Adrenal gland (tissue), 12 donors: Measurements from ENCODE around the gene PCGF2. TPM values are rescaled to one million over a fixed set of nuclear protein-coding genes. Genes with fewer than 3 reads are reported as not detected.

Experiments used
- DNase-seq, 7 donors: peaks; one replicate each; pipeline ENCODE4 v3.0.0-alpha.2; 2019 to 2020
- H3K27ac ChIP-seq, 5 donors: fragments of 200-600 bp; sonication (generic) in 4 of 5; 1 replicate in 3 of 5; 2 replicates in 2 of 5; pipeline versions ENCODE4 v1.5.1 to v1.8.0; 2016 to 2020; ENCODE audit warnings: mild to moderate bottlenecking in 1 of 5
- H3K27me3 ChIP-seq: fragments of 200-600 bp; 2 replicates; pipeline ENCODE4 v1.8.0; 2021
- H3K36me3 ChIP-seq, 2 donors: fragments of 200-600 bp; replicated peaks in 1 of 2; 1 replicate in 1 of 2; 2 replicates in 1 of 2; pipeline versions ENCODE4 v1.5.1 to v1.8.0; 2018 to 2022
- H3K4me1 ChIP-seq, 2 donors: fragments of 200-600 bp; replicated peaks in 1 of 2; 1 replicate in 1 of 2; 2 replicates in 1 of 2; pipeline versions ENCODE4 v1.5.1 to v1.8.0; 2018 to 2021
- H3K4me3 ChIP-seq, 4 donors: fragments of 200-600 bp; sonication (generic) in 3 of 4; one replicate each; pipeline ENCODE4 v1.5.1; 2016 to 2018
- H3K9me3 ChIP-seq, 3 donors: fragments of 200-600 bp; sonication (generic) in 1 of 3; replicated peaks in 1 of 3; 1 replicate in 2 of 3; 2 replicates in 1 of 3; pipeline versions ENCODE4 v1.5.1 to v1.8.0; 2016 to 2021
- CTCF ChIP-seq, 6 experiments: fragments of 450-650 bp in 4 of 6; fragments of 200-600 bp in 2 of 6; sonication (generic) in 1 of 6; IDR thresholded peaks; 1 replicate in 5 of 6; 2 replicates in 1 of 6; pipeline versions ENCODE4 v1.5.1 to v1.8.0; 2016 to 2021; ENCODE audit warnings: antibody characterized with exemption in 6 of 6, mild to moderate bottlenecking in 2 of 6, moderate library complexity in 1 of 6
- POLR2A ChIP-seq, 2 donors: fragments of 450-650 bp; IDR thresholded peaks; one replicate each; pipeline ENCODE4 v1.6.1; 2017; ENCODE audit warnings: antibody characterized with exemption in 2 of 2, mild to moderate bottlenecking in 2 of 2, moderate library complexity in 1 of 2
- WGBS, 4 donors: extraction: QIAGEN DNeasy Blood & Tissue Kit in 2 of 4; methylation state at CpG; one replicate each; pipeline versions ENCODE4 v1.1.5 to v1.1.7; 2013 to 2017; 5-methylcytosine and 5-hydroxymethylcytosine counted together
- intact Hi-C, 2 donors: fragments of 100-400 bp; cut with DNase I; formaldehyde crosslinking; loops; one replicate each; pipeline versions ENCODE4 v1.14.1 to v1.15.0; 2022 to 2023
- polyA plus RNA-seq, 3 donors: library from polyadenylated mRNA; stranded (reverse); fragments of 200-250 nt in 2 of 3; fragments of 350-450 nt in 1 of 3; fragmentation: Illumina TruSeq in 1 of 3; extraction: RNeasy Lipid Tissue Mini Kit (QIAGEN cat#74804) in 1 of 3; gene quantifications; one replicate each; pipeline ENCODE4 v1.2.3, GENCODE V29; 2013 to 2014
- total RNA-seq, 9 donors: library from RNA; depleted of rRNA in 4 of 9; stranded (reverse); fragments of >200 nt in 4 of 9; fragments of 120-200 nt in 1 of 9; fragmentation: NEBNext Ultra II Directional in 1 of 9; extraction: Animal tissue kit (Norgen Biotek cat#: 25700) in 1 of 9; gene quantifications; one replicate each; pipeline versions ENCODE4 v1.1.0 to v1.2.4, GENCODE V29; 2013 to 2023
- donor health status: healthy with polysubstance abuse.
- donor health status: Bipolar disorder and iron deficiency.
- donor health status: DM: yes; HTN: yes; CAD: no.
- donor health status: DM: no; HTN: no; CAD: no.
- donor health status: DM: no; HTN: no; CAD: no.
- donor health status: DM: yes; HTN: yes; CAD: no.

PCGF2 gene
- total and polyA plus RNA-seq, 12 donors = 7.4 to 233 (median 38.9) TPM

- no peak overlapping the region for H3K4me3 ChIP-seq
- intact Hi-C loops = no loop called here
- TF ChIP-seq POLR2A (IDR thresholded peaks at IDR 0.05) (no peak), CTCF (IDR thresholded peaks at IDR 0.05) (no peak)
- H3K9me3 ChIP-seq = no peaks in the 10 kb centered on the region
- peaks cover 0 to 53% of the 10 kb centered on the region in 2 donors for H3K36me3 ChIP-seq
- no peak for DNase-seq
- peaks cover 8 to 29% of the 10 kb centered on the region in 2 donors for H3K4me1 ChIP-seq
- no peaks in the 10 kb centered on the region for H3K27me3 ChIP-seq
- WGBS, 4 donors = 74 to 84% (median 81%) methylated on average over 16 to 21 of the region's 21 CpGs
- no peak overlapping the region for H3K27ac ChIP-seq
Observed at GRCh38 chr17:38707678-38708351, 40.3 kb downstream of the PCGF2 start.

DNA sequence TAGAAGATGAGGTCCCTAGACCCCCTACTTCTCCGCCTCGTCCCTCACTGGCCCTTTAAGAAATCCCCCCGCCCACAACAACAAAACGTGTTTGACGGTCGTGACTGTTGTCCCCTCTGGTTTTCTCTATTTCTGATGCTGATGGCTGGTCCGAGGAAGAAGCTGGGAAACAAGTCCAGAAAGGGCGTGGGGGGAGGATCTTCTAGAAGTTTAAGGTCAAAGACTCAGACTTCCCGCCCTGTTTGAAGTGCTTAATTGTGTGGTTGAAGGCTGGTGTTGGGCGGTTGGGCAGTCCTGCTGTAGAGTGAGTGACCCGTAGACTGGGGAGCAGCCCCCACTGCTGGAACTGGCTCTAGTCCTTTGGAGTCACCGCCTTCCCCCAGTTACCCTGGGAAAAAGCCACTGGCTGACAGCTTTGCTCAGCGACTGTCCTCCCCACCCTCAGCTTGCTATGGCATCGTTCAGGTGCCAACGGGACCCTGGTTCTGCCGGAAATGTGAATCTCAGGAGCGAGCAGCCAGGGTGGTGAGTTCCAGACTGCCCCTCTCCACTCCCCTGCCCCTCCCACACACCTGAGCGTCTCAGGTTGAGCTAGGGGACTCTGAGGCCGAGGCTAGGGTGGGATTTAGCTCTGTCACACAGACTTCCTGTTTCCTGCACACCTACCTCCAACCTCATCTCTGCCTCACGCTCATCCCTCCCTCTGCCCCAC lies 41.5 kb downstream of the PCGF2 start:
- peak overlapping the region in 3 of 4 donors; percentile 40 to 95 (median 52) for H3K4me3 ChIP-seq
- no peaks in the 10 kb centered on the region for H3K27me3 ChIP-seq
- peaks cover 10 to 31% of the 10 kb centered on the region in 2 donors for H3K4me1 ChIP-seq
- peak in 6 of 7 donors; percentile 51 to 72 (median 63) for DNase-seq
- intact Hi-C loops = no loop called here
- no peak for TF ChIP-seq CTCF (IDR thresholded peaks at IDR 0.05)
- TF ChIP-seq POLR2A (IDR thresholded peaks at IDR 0.05) = peak in 1 of 2 donors; percentile 14
- peaks cover 0 to 41% of the 10 kb centered on the region in 2 donors for H3K36me3 ChIP-seq
- WGBS, 4 donors = 11 to 12% (median 11%) methylated on average over 12 to 20 of the region's 20 CpGs
- H3K27ac ChIP-seq = peak overlapping the region; percentile 11 to 99 (median 98)
- no peaks in the 10 kb centered on the region for H3K9me3 ChIP-seq

DNA sequence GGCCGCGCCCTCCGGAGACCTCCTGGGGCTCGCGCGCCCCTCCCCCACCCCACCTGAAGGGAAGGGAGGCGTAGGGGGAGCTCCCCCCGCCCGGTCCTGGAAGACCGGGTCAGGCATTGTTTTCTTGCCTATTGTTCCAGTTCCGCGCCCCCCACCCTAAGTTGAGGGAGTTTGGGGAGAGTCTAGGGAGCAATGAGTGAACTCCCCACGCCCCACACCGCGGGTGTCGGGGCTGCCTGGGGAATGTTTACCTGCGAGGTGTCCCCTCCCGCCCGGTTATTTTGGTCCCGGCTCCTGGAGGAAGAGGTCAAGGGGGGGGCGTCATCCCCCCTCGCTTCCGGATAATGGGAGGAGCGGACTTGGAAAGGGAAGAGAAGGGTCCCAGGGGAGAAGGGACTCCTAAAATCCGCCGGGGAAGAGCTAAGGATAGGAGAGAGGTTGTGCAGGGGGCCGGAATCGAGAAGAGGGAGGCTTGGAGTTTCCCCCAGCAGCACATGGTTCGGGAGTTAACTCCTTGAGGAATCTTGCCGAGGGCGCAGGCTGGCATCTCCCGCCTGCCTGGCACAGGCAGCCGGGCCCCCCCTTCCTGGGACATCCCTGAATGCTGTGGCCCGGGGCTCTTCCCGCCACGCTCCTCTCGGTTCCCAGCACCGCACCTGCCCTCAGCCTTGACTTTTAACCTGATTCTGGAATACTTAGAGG lies 42.2 kb downstream of the PCGF2 start:
- DNase-seq = peak in 6 of 7 donors; percentile 52 to 70 (median 66)
- intact Hi-C loops = no loop called here
- 0 to 1% (median 1%) methylated on average over 22 to 38 of the region's 38 CpGs for WGBS, 4 donors
- Histone ChIP-seq H3K36me3 (peaks cover 0 to 34% of the 10 kb centered on the region in 2 donors), H3K9me3 (no peaks in the 10 kb centered on the region), H3K27me3 (no peaks in the 10 kb centered on the region), H3K4me3 (peak overlapping the region; percentile 52 to 95 (median 68)), H3K27ac (peak overlapping the region; percentile 11 to 99 (median 98)), H3K4me1 (peaks cover 17 to 38% of the 10 kb centered on the region in 2 donors)
- TF ChIP-seq CTCF (IDR thresholded peaks at IDR 0.05) (no peak), POLR2A (IDR thresholded peaks at IDR 0.05) (peak in 1 of 2 donors; percentile 16)

GRCh38 chr17:38705523-38705802 lies 42.7 kb downstream of the PCGF2 start:
- Histone ChIP-seq H3K4me3 (peak overlapping the region in 3 of 4 donors; percentile 52 to 95 (median 71)), H3K36me3 (peaks cover 0 to 29% of the 10 kb centered on the region in 2 donors), H3K4me1 (peaks cover 20 to 41% of the 10 kb centered on the region in 2 donors), H3K9me3 (no peaks in the 10 kb centered on the region), H3K27ac (peak overlapping the region; percentile 11 to 99 (median 98)), H3K27me3 (no peaks in the 10 kb centered on the region)
- no peak for DNase-seq
- TF ChIP-seq POLR2A (IDR thresholded peaks at IDR 0.05) (no peak), CTCF (IDR thresholded peaks at IDR 0.05) (no peak)
- intact Hi-C loops = no loop called here
- 0 to 5% (median 1%) methylated on average over 4 to 31 of the region's 32 CpGs for WGBS, 4 donors
